Epithelial cell of prostate (primary cell): ENCODE results near the gene ZFAND2B.
"Not testable (repeated sequence)": the region's sequence is repeated elsewhere in the genome, so short reads cannot be mapped to it uniquely, and the experiment has no call there.

Source experiments
- DNase-seq: peaks from one replicate; pipeline ENCODE4 v3.0.0-alpha.2; 2011; ENCODE audit warnings: low read depth, low spot score
- H3K27ac ChIP-seq: fragments of 450-650 bp; 2 replicates; pipeline ENCODE4 v1.5.1; 2017; ENCODE audit warnings: mild to moderate bottlenecking

ZFAND2B gene

GRCh38 chr2:219200502-219201326 is 5.9 kb upstream of the ZFAND2B start:
- not testable (repeated sequence) for H3K27ac ChIP-seq, DNase-seq

- DNase-seq, H3K27ac ChIP-seq: not testable (repeated sequence)
Observed at GRCh38 chr2:219201331-219201730, 5.3 kb upstream of the ZFAND2B start.

- H3K27ac ChIP-seq, result no peak overlapping the region
- no peak for DNase-seq
Observed at GRCh38 chr2:219204425-219205164, 2.0 kb upstream of the ZFAND2B start.

- DNase-seq, result no peak
Observed at GRCh38 chr2:219205165-219205538, 1.4 kb upstream of the ZFAND2B start.

GRCh38 chr2:219205981-219206327 is 628 bp upstream of the ZFAND2B start:
- no peak for DNase-seq
- H3K27ac ChIP-seq, result peak overlapping the region; percentile 79

More at GRCh38 chr2:219205165-219205538, 1.4 kb upstream of the ZFAND2B start:
- H3K27ac ChIP-seq, result no peak overlapping the region

GRCh38 chr2:219207134-219207883 is 727 bp downstream of the ZFAND2B start:
- DNase-seq, result no peak
- peak overlapping the region; percentile 79 for H3K27ac ChIP-seq

- DNase-seq, result no peak
- H3K27ac ChIP-seq, result peak overlapping the region; percentile 79
Observed at GRCh38 chr2:219207884-219208740, 1.5 kb downstream of the ZFAND2B start.

- DNase-seq, result no peak
- no peak overlapping the region for H3K27ac ChIP-seq
Observed at GRCh38 chr2:219209236-219210195, 2.9 kb downstream of the ZFAND2B start.

GRCh38 chr2:219210196-219210885 is 3.8 kb downstream of the ZFAND2B start:
- DNase-seq, result no peak
- no peak overlapping the region for H3K27ac ChIP-seq

GRCh38 chr2:219210886-219211362 is 4.3 kb downstream of the ZFAND2B start:
- H3K27ac ChIP-seq, result no peak overlapping the region

GRCh38 chr2:219213026-219213415 is 6.4 kb downstream of the ZFAND2B start:
- no peak overlapping the region for H3K27ac ChIP-seq
- DNase-seq, result no peak

More at GRCh38 chr2:219210886-219211362, 4.3 kb downstream of the ZFAND2B start:
- DNase-seq, result no peak

- no peak for DNase-seq
- no peak overlapping the region for H3K27ac ChIP-seq
Observed at GRCh38 chr2:219213486-219214071, 7.0 kb downstream of the ZFAND2B start.

GRCh38 chr2:219214141-219214540 is 7.6 kb downstream of the ZFAND2B start:
- no peak overlapping the region for H3K27ac ChIP-seq
- DNase-seq, result no peak

GRCh38 chr2:219214786-219215185 is 8.2 kb downstream of the ZFAND2B start:
- DNase-seq, result no peak
- H3K27ac ChIP-seq, result no peak overlapping the region

GRCh38 chr2:219215871-219216534 is 9.4 kb downstream of the ZFAND2B start:
- DNase-seq, result no peak
- H3K27ac ChIP-seq, result no peak overlapping the region

- no peak for DNase-seq
- no peak overlapping the region for H3K27ac ChIP-seq
Observed at GRCh38 chr2:219216535-219216915, 9.9 kb downstream of the ZFAND2B start.

GRCh38 chr2:219218217-219218731 is 11.7 kb downstream of the ZFAND2B start:
- no peak for DNase-seq

More at GRCh38 chr2:219218217-219218731, 11.7 kb downstream of the ZFAND2B start:
- peak overlapping the region; percentile 83 for H3K27ac ChIP-seq
